Measurements from ENCODE around the gene RPL13A. TPM values are rescaled to one million over a fixed set of nuclear protein-coding genes. Genes with fewer than 3 reads are reported as not detected.
A peak's percentile ranks its signal among the peaks of the same experiment; 100 is the strongest.

Gene RPL13A
- total RNA-seq, 2 experiments from 2014 or later, result 1,992 to 2,019 TPM

GRCh38 chr19:49534632-49535385 is 47.4 kb downstream of the RPL13A start:
- no peaks in the 10 kb centered on the region for H3K9me3 Mint-ChIP-seq (ENCODE audit: insufficient read depth)
- peaks cover 33% of the 10 kb centered on the region for H3K4me1 Mint-ChIP-seq (ENCODE audit: low read depth)
- no peak for ATAC-seq
- CTCF ChIA-PET, result interaction anchor here (0.7 to 5.9 kb wide), 19 partner anchors 9 to 143 kb away, joined by 3 to 52 read pairs (median 6); partner anchors contain the start of gene NOSIP
- H3K27me3 Mint-ChIP-seq (ENCODE audit: low read depth), result peaks cover 8% of the 10 kb centered on the region
- POLR2A ChIA-PET, result interaction anchor here (0.6 to 1.8 kb wide), 2 partner anchors 13 to 46 kb away, joined by 4 read pairs; no protein-coding TSS in a partner anchor
- H3K4me3 Mint-ChIP-seq, result peak overlapping the region; percentile 71
- peak overlapping the region; percentile 40 for H3K27ac Mint-ChIP-seq
- no peaks in the 10 kb centered on the region for H3K36me3 Mint-ChIP-seq (ENCODE audit: low read depth)
- DNase-seq, result no peak

GRCh38 chr19:49536921-49537462 is 49.6 kb downstream of the RPL13A start:
- H3K4me1 Mint-ChIP-seq (ENCODE audit: low read depth), result peaks cover 33% of the 10 kb centered on the region
- DNase-seq (no peak), ATAC-seq (no peak)
- H3K36me3 Mint-ChIP-seq (ENCODE audit: low read depth), result no peaks in the 10 kb centered on the region
- H3K27me3 Mint-ChIP-seq (ENCODE audit: low read depth), result peaks cover 3% of the 10 kb centered on the region
- ChIA-PET POLR2A (interaction anchor here (0.7 kb wide), 1 partner anchor 9 kb away, joined by 3 read pairs; no protein-coding TSS in a partner anchor), CTCF (interaction anchor here (1.6 to 5.9 kb wide), 5 partner anchors 10 to 33 kb away, joined by 5 to 52 read pairs (median 9); no protein-coding TSS in a partner anchor)
- H3K4me3 Mint-ChIP-seq, result no peak overlapping the region
- H3K27ac Mint-ChIP-seq, result no peak overlapping the region
- H3K9me3 Mint-ChIP-seq (ENCODE audit: insufficient read depth), result no peaks in the 10 kb centered on the region

DNA sequence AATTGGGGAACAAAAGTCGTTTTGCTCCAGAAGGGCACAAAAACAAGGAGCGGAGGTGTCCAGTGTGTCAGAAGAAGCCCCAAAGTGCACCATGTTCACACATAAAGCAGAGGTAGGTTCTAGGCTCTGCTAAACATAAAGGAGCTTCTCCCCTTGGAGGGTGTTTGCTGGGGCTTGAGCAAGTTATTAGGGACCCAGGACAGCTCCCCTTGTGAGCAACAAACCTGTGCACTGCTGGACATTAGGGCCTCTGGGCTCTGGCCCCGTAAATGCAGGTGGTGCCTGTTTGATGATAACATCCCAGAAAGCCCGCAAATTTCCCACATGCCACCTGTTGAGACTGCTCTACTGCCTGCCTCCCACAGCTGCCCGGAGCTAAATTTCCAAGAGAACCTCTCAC is 51.2 kb downstream of the RPL13A start:
- DNase-seq, result no peak
- H3K9me3 Mint-ChIP-seq (ENCODE audit: insufficient read depth), result no peaks in the 10 kb centered on the region
- no peak for ATAC-seq
- no peaks in the 10 kb centered on the region for H3K27me3 Mint-ChIP-seq (ENCODE audit: low read depth)
- H3K4me1 Mint-ChIP-seq (ENCODE audit: low read depth), result peaks cover 22% of the 10 kb centered on the region
- ChIA-PET CTCF (interaction anchor here (1.0 to 5.9 kb wide), 4 partner anchors 8 to 32 kb away, joined by 3 to 52 read pairs (median 7); no protein-coding TSS in a partner anchor), POLR2A (no interaction called here)
- H3K36me3 Mint-ChIP-seq (ENCODE audit: low read depth), result no peaks in the 10 kb centered on the region
- H3K4me3 Mint-ChIP-seq, result no peak overlapping the region
- H3K27ac Mint-ChIP-seq, result no peak overlapping the region

- ATAC-seq, result no peak
- H3K36me3 Mint-ChIP-seq (ENCODE audit: low read depth), result no peaks in the 10 kb centered on the region
- DNase-seq, result no peak
- ChIA-PET CTCF (interaction anchor here (0.6 to 5.9 kb wide), 4 partner anchors 7 to 95 kb away, joined by 3 to 52 read pairs (median 4); no protein-coding TSS in a partner anchor), POLR2A (no interaction called here)
- no peaks in the 10 kb centered on the region for H3K9me3 Mint-ChIP-seq (ENCODE audit: insufficient read depth)
- no peak overlapping the region for H3K4me3 Mint-ChIP-seq
- H3K27ac Mint-ChIP-seq, result no peak overlapping the region
- H3K27me3 Mint-ChIP-seq (ENCODE audit: low read depth), result no peaks in the 10 kb centered on the region
- H3K4me1 Mint-ChIP-seq (ENCODE audit: low read depth), result peaks cover 21% of the 10 kb centered on the region
These were observed 52.0 kb downstream of the RPL13A start for GRCh38 chr19:49539192-49539952.

Small RNAs within 50 kb of the gene (microRNA-seq; reads per million reads assigned to microRNA genes)
- 9,827 reads per million, percentile 95 among the genes with 10 or more reads in this experiment for gene MIR150

Other genes with a start within 250 kb of the RPL13A start
- gene SLC6A16, start 162.4 kb upstream of the RPL13A start, total RNA-seq, result 1 to 10 TPM; 3.4 to 3.5 TPM
- gene CD37, start 152.2 kb upstream of the RPL13A start, total RNA-seq, result 100 to 1,000 TPM; 162 to 176 TPM
- gene TEAD2, start 125.2 kb upstream of the RPL13A start, total RNA-seq, result not detected
- gene DKKL1, start 123.7 kb upstream of the RPL13A start, total RNA-seq, result not detected
- not detected for gene KASH5, start 99.4 kb upstream of the RPL13A start, total RNA-seq
- not detected for gene PTH2, start 64.2 kb upstream of the RPL13A start, total RNA-seq
- gene GFY, start 62.2 kb upstream of the RPL13A start, total RNA-seq, result not detected
- gene SLC17A7, start 46.1 kb upstream of the RPL13A start, total RNA-seq, result under 1 TPM in 1 of 2 experiments, not detected in 1; 0.16 TPM
- gene PIH1D1, start 35.8 kb upstream of the RPL13A start, total RNA-seq, result 100 to 1,000 TPM; 128 to 129 TPM
- gene ALDH16A1, start 34.4 kb upstream of the RPL13A start, total RNA-seq, result 10 to 100 TPM; 36.6 to 37.5 TPM
- 100 to 1,000 TPM; 280 to 297 TPM for gene FLT3LG, start 13.4 kb upstream of the RPL13A start, total RNA-seq
- gene RPS11, start 8.8 kb downstream of the RPL13A start, total RNA-seq, result 1,000 to 10,000 TPM; 2,117 to 2,361 TPM
- 1 to 10 TPM; 7.5 to 8.4 TPM for gene FCGRT, start 25.1 kb downstream of the RPL13A start, total RNA-seq
- 1 to 10 TPM; 1.9 to 2.8 TPM for gene RCN3, start 40.4 kb downstream of the RPL13A start, total RNA-seq
- 100 to 1,000 TPM; 147 to 159 TPM for gene NOSIP, start 92.9 kb downstream of the RPL13A start, total RNA-seq
- 1 to 10 TPM; 1.5 to 1.9 TPM for gene PRRG2, start 93.7 kb downstream of the RPL13A start, total RNA-seq
- 10 to 100 TPM; 39.4 to 39.9 TPM for gene PRR12, start 103.6 kb downstream of the RPL13A start, total RNA-seq
- 1 to 10 TPM; 8.1 to 8.4 TPM for gene RRAS, start 152.5 kb downstream of the RPL13A start, total RNA-seq
- 10 to 100 TPM; 61.0 to 64.1 TPM for gene SCAF1, start 154.6 kb downstream of the RPL13A start, total RNA-seq
- 100 to 1,000 TPM; 133 to 137 TPM for gene IRF3, start 178.2 kb downstream of the RPL13A start, total RNA-seq
- gene BCL2L12, start 178.3 kb downstream of the RPL13A start, total RNA-seq, result 10 to 100 TPM; 84.7 to 87.7 TPM
- gene PRMT1, start 189.7 kb downstream of the RPL13A start, total RNA-seq, result 100 to 1,000 TPM; 160 to 169 TPM
- gene ADM5, start 202.0 kb downstream of the RPL13A start, total RNA-seq, result 1 to 10 TPM; 4.4 to 4.5 TPM
- gene CPT1C, start 203.5 kb downstream of the RPL13A start, total RNA-seq, result under 1 TPM; 0.52 to 0.82 TPM